Esophagus squamous epithelium (tissue), 4 donors: Measurements from ENCODE around the gene ARFGAP1.

Experiments used
- POLR2A ChIP-seq, 4 donors: fragments of 450-650 bp; IDR thresholded peaks; one replicate each; pipeline ENCODE4 v1.6.1; 2017; ENCODE audit warnings: antibody characterized with exemption in 4 of 4, mild to moderate bottlenecking in 4 of 4, moderate library complexity in 3 of 4
- TF ChIP-seq, protein P1 (sequence below), 6 experiments: fragments of 450-650 bp in 4 of 6; fragments of 200-600 bp in 2 of 6; sonication (generic) in 2 of 6; IDR thresholded peaks; one replicate each; pipeline ENCODE4 v1.5.1; 2016 to 2019; ENCODE audit warnings: antibody characterized with exemption in 6 of 6, mild to moderate bottlenecking in 4 of 6, moderate library complexity in 4 of 6

DNA sequence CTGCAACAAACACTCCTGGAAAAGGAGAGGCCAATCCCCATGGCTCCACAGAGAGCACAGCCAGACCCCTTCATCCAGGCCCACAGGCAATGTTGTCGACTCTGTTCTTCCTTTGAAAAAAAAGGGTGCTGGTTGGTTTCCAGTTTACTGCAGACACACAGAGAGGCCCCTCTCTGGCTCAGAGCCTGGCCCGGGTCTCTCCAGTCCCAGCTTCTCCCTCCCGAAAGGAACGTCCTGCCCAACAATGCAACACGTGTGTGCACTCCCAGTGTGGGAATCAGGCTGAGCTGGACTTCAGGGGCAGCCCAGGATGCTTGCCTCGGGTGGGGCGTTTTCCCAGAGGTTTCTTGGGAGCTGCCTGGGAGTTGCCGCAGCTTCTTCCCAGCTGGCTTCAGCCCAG, 13.8 kb upstream of the ARFGAP1 start:
- TF ChIP-seq POLR2A (IDR thresholded peaks at IDR 0.05) = no peak
- TF ChIP-seq, protein P1, sequence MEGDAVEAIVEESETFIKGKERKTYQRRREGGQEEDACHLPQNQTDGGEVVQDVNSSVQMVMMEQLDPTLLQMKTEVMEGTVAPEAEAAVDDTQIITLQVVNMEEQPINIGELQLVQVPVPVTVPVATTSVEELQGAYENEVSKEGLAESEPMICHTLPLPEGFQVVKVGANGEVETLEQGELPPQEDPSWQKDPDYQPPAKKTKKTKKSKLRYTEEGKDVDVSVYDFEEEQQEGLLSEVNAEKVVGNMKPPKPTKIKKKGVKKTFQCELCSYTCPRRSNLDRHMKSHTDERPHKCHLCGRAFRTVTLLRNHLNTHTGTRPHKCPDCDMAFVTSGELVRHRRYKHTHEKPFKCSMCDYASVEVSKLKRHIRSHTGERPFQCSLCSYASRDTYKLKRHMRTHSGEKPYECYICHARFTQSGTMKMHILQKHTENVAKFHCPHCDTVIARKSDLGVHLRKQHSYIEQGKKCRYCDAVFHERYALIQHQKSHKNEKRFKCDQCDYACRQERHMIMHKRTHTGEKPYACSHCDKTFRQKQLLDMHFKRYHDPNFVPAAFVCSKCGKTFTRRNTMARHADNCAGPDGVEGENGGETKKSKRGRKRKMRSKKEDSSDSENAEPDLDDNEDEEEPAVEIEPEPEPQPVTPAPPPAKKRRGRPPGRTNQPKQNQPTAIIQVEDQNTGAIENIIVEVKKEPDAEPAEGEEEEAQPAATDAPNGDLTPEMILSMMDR (IDR thresholded peaks at IDR 0.05) = no peak
